ENCODE results near the gene AZU1. TPM values are rescaled to one million over a fixed set of nuclear protein-coding genes. Genes with fewer than 3 reads are reported as not detected.

The AZU1 gene
- total RNA-seq, 1 experiment from 2014 or later: not detected

- Histone ChIP-seq H3K79me2 (ENCODE audit: insufficient read depth, low read length) (no peaks in the 10 kb centered on the region), H3K9me3 (ENCODE audit: control insufficient read depth in 1 of 2, insufficient read depth in 1 of 2, low read depth in 1 of 2, low read length in 2 of 2) (no peaks in the 10 kb centered on the region), H4K20me1 (ENCODE audit: insufficient read depth) (no peaks in the 10 kb centered on the region), H3K36me3 (ENCODE audit: control insufficient read depth in 1 of 2, insufficient read depth in 2 of 2, low read length in 2 of 2) (peaks cover 5 to 15% of the 10 kb centered on the region in 2 experiments; a peak in 2 of 4 replicates), H3K4me3 (replicated peaks in 1 of 2; ENCODE audit: low read depth in 1 of 2, low read length in 2 of 2) (no peak overlapping the region), H2AFZ (ENCODE audit: low read depth, low read length, poor library complexity, severe bottlenecking) (no peak overlapping the region), H3K4me1 (ENCODE audit: control insufficient read depth in 1 of 2, insufficient read depth in 2 of 2, low read length in 2 of 2) (peaks cover 16 to 28% of the 10 kb centered on the region in 2 experiments), H3K27me3 (ENCODE audit: insufficient read depth, low read length) (no peaks in the 10 kb centered on the region), H3K27ac (ENCODE audit: low read depth, low read length) (peak overlapping the region; percentile 79; the same call in 1 of the 2 replicates), H3K4me2 (ENCODE audit: low read length) (no peak overlapping the region), H3K9me2 (ENCODE audit: insufficient read depth) (no peaks in the 10 kb centered on the region), H3K9ac (ENCODE audit: low read length) (no peak overlapping the region)
- DNase-seq (ENCODE audit: low read depth, low spot score): no peak
- ATAC-seq: 0 out of 2 replicates have a peak, but pooled peaks have one; percentile 0
- ChIA-PET POLR2A (no interaction called here), RAD21 (ENCODE audit: low non-redundant PET in 1 of 2, low total read pairs in 2 of 2, uncharacterized antibody in 2 of 2, unreplicated experiment in 2 of 2) (no interaction called here), CTCF (no interaction called here)
- intact Hi-C loops (cut with micrococcal nuclease): no loop called here
- TF ChIP-seq FOSL1 (IDR thresholded peaks at IDR 0.05; ENCODE audit: low read depth) (no peak), CEBPB (IDR thresholded peaks at IDR 0.05; ENCODE audit: low read depth) (no peak), SP1 (IDR thresholded peaks at IDR 0.05; ENCODE audit: low read depth) (no peak), CBX3 (IDR thresholded peaks at IDR 0.05; ENCODE audit: low read depth) (no peak), SIN3A (IDR thresholded peaks at IDR 0.05; ENCODE audit: low read depth) (no peak), MAX (IDR thresholded peaks at IDR 0.05) (no peak), TCF7L2 (IDR thresholded peaks at IDR 0.05; ENCODE audit: borderline replicate concordance, extremely low read depth, insufficient read depth, insufficient read length) (no peak)
- BruUV-seq (replicated peaks): TSS peak; percentile 67
Observed at GRCh38 chr19:867855-868457, 40.3 kb downstream of the AZU1 start.

- POLR2A ChIA-PET: no interaction called here
- intact Hi-C loops (cut with micrococcal nuclease): no loop called here
- H3K4me2 ChIP-seq (ENCODE audit: low read length): peak overlapping the region; percentile 53
- no peaks in the 10 kb centered on the region for H4K20me1 ChIP-seq (ENCODE audit: insufficient read depth)
- H2AFZ ChIP-seq (ENCODE audit: low read depth, low read length, poor library complexity, severe bottlenecking): no peak overlapping the region
- peak overlapping the region; percentile 79 for H3K27ac ChIP-seq (ENCODE audit: low read depth, low read length)
- CTCF ChIA-PET: no interaction called here
- H3K4me3 ChIP-seq (replicated peaks in 1 of 2; ENCODE audit: low read depth in 1 of 2, low read length in 2 of 2): no peak overlapping the region
- H3K9me3 ChIP-seq (ENCODE audit: control insufficient read depth in 1 of 2, insufficient read depth in 1 of 2, low read depth in 1 of 2, low read length in 2 of 2): no peaks in the 10 kb centered on the region
- H3K36me3 ChIP-seq (ENCODE audit: control insufficient read depth in 1 of 2, insufficient read depth in 2 of 2, low read length in 2 of 2): peaks cover 5 to 15% of the 10 kb centered on the region in 2 experiments; a peak in 2 of 4 replicates
- no peaks in the 10 kb centered on the region for H3K79me2 ChIP-seq (ENCODE audit: insufficient read depth, low read length)
- RAD21 ChIA-PET (ENCODE audit: low non-redundant PET in 1 of 2, low total read pairs in 2 of 2, uncharacterized antibody in 2 of 2, unreplicated experiment in 2 of 2): no interaction called here
- peaks cover 19 to 33% of the 10 kb centered on the region in 2 experiments for H3K4me1 ChIP-seq (ENCODE audit: control insufficient read depth in 1 of 2, insufficient read depth in 2 of 2, low read length in 2 of 2)
- H3K27me3 ChIP-seq (ENCODE audit: insufficient read depth, low read length): no peaks in the 10 kb centered on the region
- TF ChIP-seq POLR2A (IDR thresholded peaks at IDR 0.05; ENCODE audit: borderline replicate concordance, extremely low read depth, insufficient read depth, insufficient read length) (peak; percentile 50), REST (IDR thresholded peaks at IDR 0.05; ENCODE audit: low read depth) (no peak), FOSL1 (IDR thresholded peaks at IDR 0.05; ENCODE audit: low read depth) (no peak), RAD21 (IDR thresholded peaks at IDR 0.05; ENCODE audit: low read depth) (no peak)
- peak overlapping the region; percentile 62 for H3K9ac ChIP-seq (ENCODE audit: low read length)
- BruUV-seq (replicated peaks): no TSS peak
- H3K9me2 ChIP-seq (ENCODE audit: insufficient read depth): no peaks in the 10 kb centered on the region
- DNase-seq (ENCODE audit: low read depth, low spot score) (no peak), ATAC-seq (0 out of 2 replicates have a peak, but pooled peaks have one; percentile 1)
Observed at GRCh38 chr19:868458-869244, 41.0 kb downstream of the AZU1 start.

Data from HCT116 (cell line).